ENCODE results near the gene S100G.
"Not testable (repeated sequence)": the region's sequence is repeated elsewhere in the genome, so short reads cannot be mapped to it uniquely, and the experiment has no call there.

S100G gene

GRCh38 chrX:16649858-16650257 is at the start of gene S100G:
S100G (plus strand) TSS chrX:16650158; CDS start chrX:16651007, 849 bp downstream.
- TF ChIP-seq ZFX (IDR thresholded peaks at IDR 0.05) = no peak
- TF ChIP-seq CTCF (conservative IDR thresholded peaks at IDR 0.05) = no peak
- H3K27ac ChIP-seq = no peak within 1 kb of the TSS

- H3K27ac ChIP-seq = no peak overlapping the region
- no peak for TF ChIP-seq ZFX (IDR thresholded peaks at IDR 0.05)
- TF ChIP-seq CTCF (conservative IDR thresholded peaks at IDR 0.05) = no peak
These were observed 48.1 kb upstream of the S100G start for GRCh38 chrX:16601885-16602284.

GRCh38 chrX:16603235-16603634 is 46.7 kb upstream of the S100G start:
- not testable (repeated sequence) for H3K27ac ChIP-seq

- no peak overlapping the region for H3K27ac ChIP-seq
- TF ChIP-seq CTCF (conservative IDR thresholded peaks at IDR 0.05) = no peak
- no peak for TF ChIP-seq ZFX (IDR thresholded peaks at IDR 0.05)
These were observed 46.1 kb upstream of the S100G start for GRCh38 chrX:16603822-16604221.

GRCh38 chrX:16604337-16604736 is 45.6 kb upstream of the S100G start:
- TF ChIP-seq ZFX (IDR thresholded peaks at IDR 0.05) (no peak), CTCF (conservative IDR thresholded peaks at IDR 0.05) (no peak)
- H3K27ac ChIP-seq = no peak overlapping the region

- TF ChIP-seq CTCF (conservative IDR thresholded peaks at IDR 0.05) (no peak), ZFX (IDR thresholded peaks at IDR 0.05) (no peak)
- H3K27ac ChIP-seq = no peak overlapping the region
These were observed 43.7 kb upstream of the S100G start for GRCh38 chrX:16606142-16606720.

- no peak for TF ChIP-seq ZFX (IDR thresholded peaks at IDR 0.05)
- TF ChIP-seq CTCF (conservative IDR thresholded peaks at IDR 0.05) = no peak
- H3K27ac ChIP-seq = no peak overlapping the region
These were observed 39.8 kb upstream of the S100G start for GRCh38 chrX:16610121-16610621.

GRCh38 chrX:16610654-16611053 is 39.3 kb upstream of the S100G start:
- not testable (repeated sequence) for H3K27ac ChIP-seq
